KMS-11 (cell line): ENCODE results near the gene RNF215.

Experiments used
- H2AFZ ChIP-seq: fragments of 200-600 bp; sonication (generic); 2 replicates; pipeline ENCODE4 v1.6.1; 2016; ENCODE audit warnings: antibody characterized with exemption, mixed run types, low read depth
- H3K27ac ChIP-seq: fragments of 200-600 bp; sonication (generic); 2 replicates; pipeline ENCODE4 v1.6.1; 2016; ENCODE audit warnings: mild to moderate bottlenecking, mixed run types
- H3K27me3 ChIP-seq: fragments of 200-600 bp; sonication (generic); 2 replicates; pipeline ENCODE4 v1.6.1; 2017; ENCODE audit warnings: mild to moderate bottlenecking, low read depth, mixed run types, moderate library complexity; ENCODE audit not compliant: insufficient read depth
- H3K36me3 ChIP-seq: fragments of 200-600 bp; sonication (generic); 2 replicates; pipeline ENCODE4 v1.6.1; 2017; ENCODE audit warnings: mild to moderate bottlenecking, mixed run types; ENCODE audit not compliant: insufficient read depth
- H3K4me1 ChIP-seq: fragments of 200-600 bp; sonication (generic); 2 replicates; pipeline ENCODE4 v1.6.1; 2016; ENCODE audit warnings: mild to moderate bottlenecking, low read depth, mixed run types; ENCODE audit not compliant: poor library complexity, severe bottlenecking
- H3K4me2 ChIP-seq: fragments of 200-600 bp; sonication (generic); 2 replicates; pipeline ENCODE4 v1.7.0; 2016; ENCODE audit warnings: mild to moderate bottlenecking, mixed run types
- H3K4me3 ChIP-seq: fragments of 200-600 bp; sonication (generic); IDR thresholded peaks from 2 replicates; pipeline ENCODE4 v1.6.1; 2017; ENCODE audit warnings: low read depth, low read length, mixed read lengths; ENCODE audit not compliant: insufficient read depth
- H3K79me2 ChIP-seq: fragments of 200-600 bp; sonication (generic); 2 replicates; pipeline ENCODE4 v1.6.1; 2016; ENCODE audit warnings: low read depth, mixed run types; ENCODE audit not compliant: insufficient read depth
- H3K9ac ChIP-seq: fragments of 200-600 bp; sonication (generic); 2 replicates; pipeline ENCODE4 v1.6.1; 2016; ENCODE audit warnings: mild to moderate bottlenecking, mixed run types
- H4K20me1 ChIP-seq: fragments of 200-600 bp; sonication (generic); 2 replicates; pipeline ENCODE4 v1.6.1; 2016; ENCODE audit warnings: mild to moderate bottlenecking, mixed run types; ENCODE audit not compliant: insufficient read depth
- CTCF ChIP-seq: fragments of 200-600 bp; sonication (generic); conservative IDR thresholded peaks from 2 replicates; pipeline ENCODE4 v1.6.1; 2017; ENCODE audit warnings: low read depth, mild to moderate bottlenecking, antibody characterized with exemption, low read length, moderate library complexity, mixed read lengths

RNF215 gene

GRCh38 chr22:30333707-30334087 lies 53.5 kb downstream of the RNF215 start:
- TF ChIP-seq CTCF = no peak
- H4K20me1 ChIP-seq = no peaks in the 10 kb centered on the region
- H3K79me2 ChIP-seq = no peaks in the 10 kb centered on the region
- no peak overlapping the region for H3K9ac ChIP-seq
- H3K36me3 ChIP-seq = no peaks in the 10 kb centered on the region; the same call in 1 of the 2 replicates
- H3K4me3 ChIP-seq = no peak overlapping the region
- no peak overlapping the region for H2AFZ ChIP-seq
- no peak overlapping the region for H3K27ac ChIP-seq
- no peaks in the 10 kb centered on the region for H3K4me1 ChIP-seq
- no peak overlapping the region for H3K4me2 ChIP-seq
- no peaks in the 10 kb centered on the region for H3K27me3 ChIP-seq

GRCh38 chr22:30332994-30333706 lies 54.1 kb downstream of the RNF215 start:
- Histone ChIP-seq H3K27ac (no peak overlapping the region), H2AFZ (no peak overlapping the region), H4K20me1 (no peaks in the 10 kb centered on the region), H3K36me3 (no peaks in the 10 kb centered on the region; the same call in 1 of the 2 replicates), H3K4me1 (peaks cover 2% of the 10 kb centered on the region), H3K4me3 (no peak overlapping the region), H3K27me3 (no peaks in the 10 kb centered on the region), H3K9ac (no peak overlapping the region), H3K79me2 (no peaks in the 10 kb centered on the region), H3K4me2 (no peak overlapping the region)
- TF ChIP-seq CTCF = no peak

- H4K20me1 ChIP-seq = no peaks in the 10 kb centered on the region
- no peak for TF ChIP-seq CTCF
- H3K36me3 ChIP-seq = no peaks in the 10 kb centered on the region; the same call in 1 of the 2 replicates
These were observed 54.7 kb downstream of the RNF215 start for GRCh38 chr22:30332551-30332950.

More at GRCh38 chr22:30332551-30332950, 54.7 kb downstream of the RNF215 start:
- Histone ChIP-seq H3K27me3 (no peaks in the 10 kb centered on the region), H3K4me1 (peaks cover 8% of the 10 kb centered on the region), H3K4me2 (no peak overlapping the region), H3K4me3 (no peak overlapping the region), H3K79me2 (no peaks in the 10 kb centered on the region), H2AFZ (no peak overlapping the region), H3K27ac (no peak overlapping the region), H3K9ac (no peak overlapping the region)
